Right lung (tissue), 5 donors: ENCODE measurements around the gene CEP131. TPM values are rescaled to one million over a fixed set of nuclear protein-coding genes. Genes with fewer than 3 reads are reported as not detected.

Source experiments
- DNase-seq, 2 donors: peaks; one replicate each; pipeline ENCODE4 v3.0.0-alpha.2; 2013
- polyA plus RNA-seq, 5 donors: library from polyadenylated mRNA; unstranded; fragments of 120-200 nt; gene quantifications; one replicate each; pipeline versions ENCODE4 v1.2.1 to v1.2.3, GENCODE V29; 2013; ENCODE audit warnings: inconsistent platforms in 1 of 5, low replicate concordance in 1 of 5; ENCODE audit not compliant: insufficient read length in 5 of 5, insufficient read depth in 1 of 5

CEP131 gene
- polyA plus RNA-seq, 5 donors, result 11.4 to 24.8 (median 14.5) TPM

GRCh38 chr17:81200201-81200600, 22.6 kb downstream of the CEP131 start:
- DNase-seq, result no peak

- no peak for DNase-seq
Measured at GRCh38 chr17:81199482-81199830, 23.3 kb downstream of the CEP131 start.

DNA sequence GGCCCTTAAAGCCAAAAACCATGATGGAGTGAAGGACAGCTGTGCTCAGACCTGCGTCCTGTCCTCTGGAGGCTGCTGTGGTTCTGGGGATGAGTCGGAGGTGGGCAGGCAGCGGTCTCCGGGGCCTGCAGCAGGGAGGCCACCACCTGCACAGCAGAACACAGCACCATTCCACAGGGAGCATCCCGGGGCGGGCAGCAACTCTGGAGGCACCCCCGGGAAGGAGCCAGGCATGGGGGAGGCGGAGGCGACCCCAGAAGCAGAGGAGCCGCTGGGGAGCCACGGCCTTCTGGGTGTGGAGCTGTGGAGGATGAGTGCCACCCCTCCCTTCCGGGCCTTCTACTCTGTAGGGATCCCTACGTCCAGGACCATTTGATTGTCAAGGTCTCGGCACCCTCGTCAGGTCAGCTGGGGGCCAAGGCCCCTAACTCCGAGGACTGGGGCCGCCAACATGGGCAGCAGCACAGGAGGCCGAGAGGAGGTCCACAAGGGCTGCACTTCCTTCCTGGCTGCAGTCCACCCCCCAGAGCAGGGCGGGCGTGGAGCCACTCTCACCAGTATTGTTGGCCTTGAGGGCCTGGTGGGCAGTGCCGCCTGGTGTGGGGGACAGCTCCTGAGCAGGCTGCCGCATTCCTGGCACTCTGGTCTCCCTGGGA, 23.8 kb downstream of the CEP131 start:
- no peak for DNase-seq

GRCh38 chr17:81197831-81198490, 24.8 kb downstream of the CEP131 start:
- no peak for DNase-seq

DNA sequence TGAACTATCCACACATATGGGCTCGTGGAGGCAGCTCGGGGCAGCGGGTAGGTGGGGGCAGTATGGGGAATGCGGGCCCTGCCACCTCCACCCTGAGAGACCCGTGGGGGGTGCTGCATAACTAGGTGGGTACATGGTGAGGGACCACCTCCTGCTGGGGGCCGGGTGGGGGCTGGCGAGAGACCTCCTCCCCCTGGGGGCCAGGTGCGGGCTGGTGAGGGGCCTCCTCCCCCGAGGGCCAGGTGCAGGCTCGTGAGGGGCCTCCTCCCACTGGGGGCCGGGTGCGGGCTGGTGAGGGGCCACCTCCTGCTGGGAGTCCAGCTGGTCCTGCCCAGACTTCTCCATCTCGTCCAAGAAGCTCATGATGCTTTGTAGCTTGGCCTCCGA, 25.4 kb downstream of the CEP131 start:
- DNase-seq, result no peak

DNA sequence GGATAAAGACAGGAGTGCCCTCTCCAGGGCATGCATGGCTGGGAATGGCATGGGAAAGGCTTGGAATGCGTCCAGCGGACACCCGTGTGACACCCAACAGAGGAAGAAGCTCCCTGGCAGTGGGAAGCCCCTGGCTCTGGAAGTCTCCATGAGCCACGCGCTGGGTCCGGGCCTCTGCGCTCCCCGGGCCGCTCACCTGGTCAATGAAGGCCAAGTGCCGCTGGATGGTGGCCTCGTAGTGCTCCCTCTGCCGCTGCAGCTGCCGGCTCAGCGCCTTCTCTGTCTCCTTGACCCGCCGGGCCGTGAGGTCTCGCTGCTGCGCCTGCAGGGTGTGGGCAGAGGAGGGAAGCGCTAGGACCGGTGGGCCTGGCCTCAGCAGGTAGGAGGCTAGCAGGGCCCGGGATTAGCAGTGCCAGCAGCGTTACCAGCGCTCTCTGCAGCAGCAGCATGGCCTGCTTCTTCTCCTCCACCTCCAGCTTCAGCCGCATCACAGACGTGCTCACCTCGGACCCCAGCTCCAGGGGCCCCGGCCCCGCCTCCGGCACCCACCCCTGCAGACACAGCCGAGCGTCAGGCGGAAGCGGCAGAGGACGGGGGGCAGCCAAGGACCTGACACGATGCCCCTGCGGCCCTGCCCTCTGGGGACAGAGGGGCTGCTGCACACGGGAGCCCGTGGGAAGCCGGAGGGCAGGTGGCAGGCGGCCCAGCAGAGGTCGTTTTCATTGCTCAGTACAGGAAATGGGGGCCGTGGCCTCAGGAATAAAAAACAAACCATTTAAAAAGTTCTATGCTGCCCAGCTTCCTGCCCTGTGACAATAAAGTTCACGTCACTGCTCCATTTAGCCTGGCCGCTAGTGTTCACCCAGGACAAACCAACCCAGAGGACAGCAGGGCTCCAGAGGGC, 26.0 kb downstream of the CEP131 start:
- DNase-seq, result no peak

DNA sequence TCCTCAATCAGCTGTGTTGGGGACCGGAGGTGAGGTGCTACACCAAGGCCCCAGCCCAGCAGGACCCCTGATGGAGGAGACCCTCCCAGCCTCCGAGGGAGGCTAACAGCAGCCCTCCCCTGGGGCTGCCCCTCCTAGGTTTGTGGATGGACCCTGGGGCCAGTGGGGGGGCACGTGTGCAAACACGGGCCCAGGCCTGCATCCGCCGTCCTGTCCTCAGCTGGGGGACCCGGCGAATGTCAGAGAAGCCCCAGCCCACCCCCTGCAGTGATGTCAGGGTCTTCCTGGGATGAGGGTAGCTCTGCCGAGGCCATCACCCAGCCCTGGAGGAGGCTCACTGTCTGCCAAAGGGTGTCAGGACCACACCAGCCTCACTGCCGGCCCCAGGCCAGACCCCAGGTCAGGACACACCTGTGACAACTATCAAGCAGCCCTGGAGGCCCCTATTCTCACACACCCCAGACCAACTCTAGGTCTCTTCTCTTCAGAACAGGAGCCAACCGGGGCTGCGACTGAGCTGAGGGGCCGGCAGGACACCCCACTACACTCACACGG, 26.7 kb downstream of the CEP131 start:
- no peak for DNase-seq

- DNase-seq, result no peak
Measured at GRCh38 chr17:81194941-81195901, 27.5 kb downstream of the CEP131 start.

GRCh38 chr17:81194225-81194760, 28.5 kb downstream of the CEP131 start:
- DNase-seq, result no peak

- DNase-seq, result no peak
Measured at GRCh38 chr17:81193470-81194224, 29.1 kb downstream of the CEP131 start.

- no peak for DNase-seq
Measured at GRCh38 chr17:81193051-81193410, 29.7 kb downstream of the CEP131 start.

- DNase-seq, result no peak
Measured at GRCh38 chr17:81192386-81193050, 30.2 kb downstream of the CEP131 start.

DNA sequence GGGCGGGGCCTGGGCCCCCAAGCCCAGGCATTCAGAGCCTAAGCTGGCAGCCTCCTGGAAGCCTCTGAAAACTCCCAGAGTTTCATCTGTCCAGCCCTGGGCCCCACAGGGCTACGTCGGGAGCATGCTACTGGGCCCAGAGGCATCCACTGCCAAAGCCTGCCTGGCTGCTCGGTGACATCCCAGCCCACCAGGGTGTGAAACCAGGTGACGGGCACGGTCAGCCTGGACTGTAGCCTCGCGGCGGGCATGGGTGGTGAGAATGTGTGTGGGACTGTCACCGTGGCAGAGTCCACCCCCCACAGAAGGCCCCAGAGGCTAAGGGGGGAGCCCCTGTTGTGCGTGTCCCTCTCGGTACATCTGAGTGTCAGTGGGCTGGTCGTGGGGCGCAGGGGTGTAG, 31.1 kb downstream of the CEP131 start:
- no peak for DNase-seq

- DNase-seq, result no peak
Measured at GRCh38 chr17:81191116-81191515, 31.6 kb downstream of the CEP131 start.

GRCh38 chr17:81190591-81190990, 32.2 kb downstream of the CEP131 start:
- no peak for DNase-seq

- DNase-seq, result no peak
Measured at GRCh38 chr17:81189670-81190530, 32.9 kb downstream of the CEP131 start.

DNA sequence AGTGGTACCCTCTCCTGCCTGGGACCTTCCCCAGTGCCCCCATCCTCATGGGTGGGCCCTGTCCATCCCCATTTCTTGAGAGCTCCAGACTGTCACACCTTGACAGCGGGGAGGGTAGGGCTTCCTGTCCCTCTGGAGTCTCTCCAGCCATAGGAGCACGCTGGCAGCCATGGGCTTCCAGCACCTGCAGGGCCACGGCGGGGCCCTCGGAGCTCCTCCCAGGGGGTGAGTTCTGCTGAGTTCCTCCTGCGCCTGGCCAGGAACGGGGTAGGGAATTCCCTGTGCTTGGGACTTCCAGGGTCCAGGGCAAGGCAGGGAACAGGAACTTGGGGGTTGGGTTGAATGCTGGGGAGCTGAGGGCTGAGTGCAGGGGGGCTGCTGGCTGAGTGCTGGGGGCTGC, 33.7 kb downstream of the CEP131 start:
- DNase-seq, result no peak

DNA sequence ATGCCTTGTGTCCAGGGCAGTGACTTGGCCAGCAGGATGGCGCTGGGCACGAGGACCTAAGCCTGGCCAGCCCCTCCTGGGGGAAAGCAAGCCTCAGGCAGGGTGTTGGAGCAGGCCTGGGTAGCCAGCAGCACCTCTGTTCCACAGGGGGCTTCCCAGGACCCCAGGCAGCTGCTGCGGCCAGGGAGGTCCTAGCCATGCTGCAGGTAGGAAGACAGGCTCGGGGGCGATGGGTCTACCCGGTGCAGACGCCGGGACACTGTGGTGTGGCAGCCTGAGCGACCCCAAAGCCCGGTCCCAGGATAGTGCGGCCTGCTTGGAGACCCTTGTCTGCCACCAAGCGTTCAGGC, 34.3 kb downstream of the CEP131 start:
- DNase-seq, result no peak
